GM12801 (cell line): ENCODE measurements around the gene P3R3URF.

Experiments used
- CTCF ChIP-seq: IDR thresholded peaks from one replicate; pipeline ENCODE4 v1.5.1; 2011; ENCODE audit warnings: control low read depth; ENCODE audit not compliant: insufficient read length; ENCODE audit errors: extremely low read depth

Gene P3R3URF

DNA sequence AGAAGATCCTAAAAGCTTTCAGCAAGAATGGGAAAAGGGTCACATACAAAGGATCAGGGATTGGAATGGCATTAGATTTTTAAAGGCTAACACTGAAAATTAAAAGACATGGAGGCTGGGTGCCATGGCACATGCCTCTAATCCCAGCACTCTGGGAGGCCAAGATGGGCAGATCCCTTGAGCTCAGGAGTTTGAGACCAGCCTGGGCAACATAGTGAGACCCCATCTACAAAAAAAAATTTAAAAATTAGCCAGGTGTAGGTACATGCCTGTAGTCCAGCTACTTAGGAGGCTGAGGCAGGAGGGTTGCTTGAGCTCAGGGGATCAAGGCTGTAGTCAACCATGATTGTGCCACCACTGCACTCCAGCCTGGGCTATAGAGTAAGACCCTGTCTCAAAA is 39.2 kb upstream of the P3R3URF start:
- TF ChIP-seq CTCF = no peak

- no peak for TF ChIP-seq CTCF
Measured at GRCh38 chr1:46211051-46211450, 34.8 kb upstream of the P3R3URF start.

DNA sequence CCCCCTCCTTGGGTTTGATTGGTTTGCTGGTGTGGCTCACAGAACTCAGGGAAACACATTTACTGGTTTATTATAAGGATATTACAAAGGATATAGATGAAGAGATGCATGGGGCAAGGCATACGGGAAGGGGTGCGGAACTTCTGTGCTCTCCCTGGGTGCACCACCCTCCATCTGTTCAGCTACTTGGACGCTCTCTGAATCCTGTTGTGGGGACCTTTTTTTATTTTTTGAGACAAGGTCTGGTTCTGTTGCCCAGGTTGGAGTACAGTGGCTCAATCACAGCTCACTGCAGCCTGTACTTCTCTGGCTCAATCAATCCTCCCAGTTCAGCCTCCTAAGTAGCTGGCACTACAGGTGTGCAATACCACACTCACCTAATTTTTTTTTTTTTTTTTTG is 34.3 kb upstream of the P3R3URF start:
- TF ChIP-seq CTCF = no peak

DNA sequence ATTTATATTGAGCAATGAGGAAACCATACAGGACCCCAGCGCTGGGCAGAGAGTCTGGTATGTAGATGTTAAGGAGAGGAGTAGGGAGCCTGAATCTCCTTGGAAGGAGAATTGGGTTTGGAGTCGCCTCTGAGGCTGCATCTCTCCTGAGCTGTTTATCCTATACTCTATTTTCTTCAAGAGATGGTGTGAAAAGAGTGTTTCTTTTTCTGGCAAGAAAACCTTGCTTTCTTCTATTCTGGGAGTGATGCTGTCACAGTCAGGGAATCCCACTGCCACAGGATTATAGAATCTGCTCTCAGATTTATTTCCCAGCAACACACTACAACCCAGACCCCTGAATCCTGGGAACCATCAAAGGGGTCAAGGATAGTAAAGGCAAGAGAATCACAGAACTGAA is 30.1 kb upstream of the P3R3URF start:
- TF ChIP-seq CTCF = no peak

GRCh38 chr1:46205791-46206190 is 29.5 kb upstream of the P3R3URF start:
- no peak for TF ChIP-seq CTCF

GRCh38 chr1:46205141-46205540 is 28.9 kb upstream of the P3R3URF start:
- TF ChIP-seq CTCF = no peak

DNA sequence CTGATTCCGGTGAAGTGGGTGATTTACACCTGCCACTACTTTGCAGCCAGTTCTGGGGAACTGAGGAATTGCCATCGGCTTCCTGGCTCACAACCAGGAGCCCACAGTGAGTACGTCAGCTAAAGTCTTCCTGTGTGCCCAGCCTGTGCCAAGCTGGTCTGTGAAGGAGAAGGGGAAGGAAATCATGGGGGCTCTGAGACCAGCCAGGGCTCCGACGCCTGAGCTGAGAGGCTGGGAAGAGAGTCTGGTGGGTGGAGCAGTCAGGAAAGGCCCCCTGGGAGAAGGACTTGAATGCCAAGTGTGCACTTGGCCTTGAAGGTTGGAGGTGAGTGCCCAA is 28.1 kb upstream of the P3R3URF start:
- TF ChIP-seq CTCF = no peak
